H9 (cell line): ENCODE results near the gene REEP3. TPM values are rescaled to one million over a fixed set of nuclear protein-coding genes. Genes with fewer than 3 reads are reported as not detected.

Experiments
- DNase-seq: peaks from one replicate; pipeline ENCODE4 v3.0.0-alpha.2; 2017
- H2AFZ ChIP-seq: one replicate; pipeline ENCODE4 v1.6.1; 2013; ENCODE audit warnings: mild to moderate bottlenecking, low read length, control low read depth, moderate library complexity
- H2AK5ac ChIP-seq: 2 replicates; pipeline ENCODE4 v1.6.1; 2013; ENCODE audit warnings: low read length, control low read depth, mixed read lengths; ENCODE audit not compliant: insufficient read length
- H2BK120ac ChIP-seq: one replicate; pipeline ENCODE4 v1.6.1; 2013; ENCODE audit warnings: low read depth, mild to moderate bottlenecking, low read length, control low read depth, inconsistent platforms; ENCODE audit not compliant: poor library complexity, severe bottlenecking
- H2BK12ac ChIP-seq: 2 replicates; pipeline ENCODE4 v1.6.1; 2013; ENCODE audit warnings: low read length, control low read depth, mixed read lengths, low read depth; ENCODE audit not compliant: insufficient read length
- H2BK15ac ChIP-seq: 2 replicates; pipeline ENCODE4 v1.6.1; 2013; ENCODE audit warnings: low read depth, low read length, control low read depth
- H2BK20ac ChIP-seq: one replicate; pipeline ENCODE4 v1.6.1; 2013; ENCODE audit warnings: low read depth, mild to moderate bottlenecking, low read length, control low read depth, inconsistent platforms; ENCODE audit not compliant: poor library complexity, severe bottlenecking
- H2BK5ac ChIP-seq: 2 replicates; pipeline ENCODE4 v1.6.1; 2013; ENCODE audit warnings: low read length, control low read depth, mixed read lengths; ENCODE audit not compliant: insufficient read length
- H3K14ac ChIP-seq: 2 replicates; pipeline ENCODE4 v1.6.1; 2013; ENCODE audit warnings: low read length, control low read depth; ENCODE audit not compliant: insufficient read depth
- H3K18ac ChIP-seq: 2 replicates; pipeline ENCODE4 v1.6.1; 2013; ENCODE audit warnings: low read depth, mild to moderate bottlenecking, mixed read lengths, low read length, control low read depth; ENCODE audit not compliant: insufficient read length
- H3K23ac ChIP-seq: 2 replicates; pipeline ENCODE4 v1.6.1; 2013; ENCODE audit warnings: low read length, control low read depth, mixed read lengths, low read depth; ENCODE audit not compliant: insufficient read length
- H3K23me2 ChIP-seq: 2 replicates; pipeline ENCODE4 v1.6.1; 2013; ENCODE audit warnings: low read depth, mild to moderate bottlenecking, mixed read lengths, low read length, control low read depth; ENCODE audit not compliant: insufficient read length, poor library complexity, severe bottlenecking
- H3K27ac ChIP-seq: 2 replicates; pipeline ENCODE4 v1.5.1; 2013; ENCODE audit warnings: low read length, control low read depth, mixed read lengths, low read depth; ENCODE audit not compliant: insufficient read length
- H3K27me3 ChIP-seq: 2 replicates; pipeline ENCODE4 v1.6.1; 2013; ENCODE audit warnings: low read length, control low read depth, inconsistent platforms; ENCODE audit not compliant: insufficient read depth
- H3K4ac ChIP-seq: 2 replicates; pipeline ENCODE4 v1.6.1; 2013; ENCODE audit warnings: low read depth, mild to moderate bottlenecking, control low read depth, inconsistent platforms, low read length, moderate library complexity
- H3K4me1 ChIP-seq: 2 replicates; pipeline ENCODE4 v1.6.1; 2013; ENCODE audit warnings: low read length, control low read depth, inconsistent platforms; ENCODE audit not compliant: insufficient read depth
- H3K4me2 ChIP-seq: 2 replicates; pipeline ENCODE4 v1.6.1; 2013; ENCODE audit warnings: low read length, control low read depth, mixed read lengths; ENCODE audit not compliant: insufficient read length, insufficient read depth
- H3K56ac ChIP-seq: 2 replicates; pipeline ENCODE4 v1.6.1; 2013; ENCODE audit warnings: low read depth, mild to moderate bottlenecking, mixed read lengths, low read length, control low read depth; ENCODE audit not compliant: insufficient read length
- H3K79me1 ChIP-seq: 2 replicates; pipeline ENCODE4 v1.6.1; 2013; ENCODE audit warnings: low read depth, mild to moderate bottlenecking, moderate library complexity, low read length, control low read depth, inconsistent platforms; ENCODE audit not compliant: insufficient read depth, poor library complexity, severe bottlenecking
- H3K79me2 ChIP-seq: 2 replicates; pipeline ENCODE4 v1.6.1; 2013; ENCODE audit warnings: low read length, control low read depth, inconsistent platforms; ENCODE audit not compliant: insufficient read depth
- H3K9ac ChIP-seq: 2 replicates; pipeline ENCODE4 v1.6.1; 2013; ENCODE audit warnings: low read length, control low read depth, mixed read lengths; ENCODE audit not compliant: insufficient read length; ENCODE audit errors: extremely low read depth
- H3K9me3 ChIP-seq: one replicate; pipeline ENCODE4 v1.6.1; 2013; ENCODE audit warnings: low read depth, low read length, inconsistent platforms; ENCODE audit not compliant: control insufficient read depth
- H3T11ph ChIP-seq: one replicate; pipeline ENCODE4 v1.6.1; 2013; ENCODE audit warnings: mild to moderate bottlenecking, low read length, control low read depth, inconsistent platforms
- H4K20me1 ChIP-seq: one replicate; pipeline ENCODE4 v1.6.1; 2013; ENCODE audit not compliant: control insufficient read depth, insufficient read length, insufficient read depth
- H4K5ac ChIP-seq: 2 replicates; pipeline ENCODE4 v1.6.1; 2013; ENCODE audit warnings: low read depth, mild to moderate bottlenecking, mixed read lengths, low read length, control low read depth; ENCODE audit not compliant: insufficient read length
- H4K8ac ChIP-seq: replicated peaks from 2 replicates; pipeline ENCODE4 v1.6.1; 2013; ENCODE audit warnings: low read length, control low read depth, mixed read lengths, low read depth; ENCODE audit not compliant: insufficient read length
- H4K91ac ChIP-seq: 2 replicates; pipeline ENCODE4 v1.6.1; 2013; ENCODE audit warnings: low read depth, mild to moderate bottlenecking, moderate library complexity, mixed read lengths, low read length, control low read depth; ENCODE audit not compliant: insufficient read length
- H3K27ac Mint-ChIP-seq, 3 experiments: 2 replicates in 2 of 3; 3 replicates in 1 of 3; pipeline ENCODE4 v1.8.0; 2020 to 2021; ENCODE audit warnings: mixed read lengths in 3 of 3, mild to moderate bottlenecking in 1 of 3, moderate library complexity in 1 of 3
- H3K27me3 Mint-ChIP-seq: 2 replicates; pipeline ENCODE4 v1.8.0; 2021; ENCODE audit warnings: low read depth, mild to moderate bottlenecking, moderate library complexity, mixed read lengths
- H3K36me3 Mint-ChIP-seq, 3 experiments: 2 replicates in 2 of 3; 3 replicates in 1 of 3; pipeline ENCODE4 v1.8.0; 2020 to 2021; ENCODE audit warnings: low read depth in 3 of 3, mixed read lengths in 3 of 3; ENCODE audit not compliant: insufficient read depth in 1 of 3
- H3K4me1 Mint-ChIP-seq, 2 experiments: 2 replicates each; pipeline ENCODE4 v1.8.0; 2020; ENCODE audit warnings: mixed read lengths in 2 of 2
- H3K4me3 Mint-ChIP-seq, 2 experiments: 2 replicates in 1 of 2; 3 replicates in 1 of 2; pipeline ENCODE4 v1.8.0; 2020 to 2021; ENCODE audit warnings: mild to moderate bottlenecking in 2 of 2, mixed read lengths in 2 of 2, moderate library complexity in 1 of 2
- H3K9me3 Mint-ChIP-seq, 2 experiments: 2 replicates in 1 of 2; 3 replicates in 1 of 2; pipeline ENCODE4 v1.8.0; 2020; ENCODE audit warnings: mild to moderate bottlenecking in 2 of 2, mixed read lengths in 2 of 2, moderate library complexity in 1 of 2
- CTCF ChIP-seq: fragments of 200-600 bp; sonication (generic); conservative IDR thresholded peaks from 3 replicates; pipeline ENCODE4 v1.8.0; 2021; ENCODE audit warnings: antibody characterized with exemption, mild to moderate bottlenecking
- WGBS: extraction: QIAGEN DNeasy Blood & Tissue Kit; methylation state at CpG from one replicate; pipeline ENCODE4 v1.1.7; 2013; ENCODE audit warnings: missing lambda C conversion rate, low lambda C conversion rate, mixed read lengths; ENCODE audit not compliant: insufficient read length; ENCODE audit errors: extremely low coverage; 5-methylcytosine and 5-hydroxymethylcytosine counted together
- total RNA-seq: library from RNA; stranded (reverse); gene quantifications from 2 replicates; pipeline ENCODE4 v1.2.1, GENCODE V29; 2021

The REEP3 gene
- total RNA-seq, 1 experiment from 2014 or later: 21.4 TPM

- no peaks in the 10 kb centered on the region for H3K9me3 Mint-ChIP-seq
- peaks cover 2 to 7% (median 5%) of the 10 kb centered on the region in 3 experiments; a peak in 4 of 7 replicates for H3K36me3 Mint-ChIP-seq
- Histone ChIP-seq H2BK20ac (no peak overlapping the region), H3K79me1 (peaks cover 10% of the 10 kb centered on the region), H4K8ac (no peak overlapping the region), H3K14ac (no peak overlapping the region), H3K27ac (no peak overlapping the region), H2AK5ac (no peak overlapping the region), H3K4me1 (peaks cover 3% of the 10 kb centered on the region; the same call in 1 of the 2 replicates), H3K9me3 (no peaks in the 10 kb centered on the region), H4K91ac (no peak overlapping the region), H2AFZ (no peak overlapping the region), H3K56ac (no peak overlapping the region), H3K23me2 (no peaks in the 10 kb centered on the region), H3K23ac (no peak overlapping the region), H3K27me3 (no peaks in the 10 kb centered on the region), H3T11ph (no peak overlapping the region), H3K9ac (no peak overlapping the region), H2BK120ac (no peak overlapping the region), H3K79me2 (peaks cover 36% of the 10 kb centered on the region; the same call in 1 of the 2 replicates), H2BK15ac (no peak overlapping the region), H3K18ac (no peak overlapping the region), H4K5ac (no peak overlapping the region), H3K4me2 (peak overlapping the region; percentile 63), H2BK5ac (no peak overlapping the region), H4K20me1 (no peaks in the 10 kb centered on the region), H3K4ac (no peak overlapping the region), H2BK12ac (no peak overlapping the region)
- TF ChIP-seq CTCF: no peak
- peaks cover 46 to 51% of the 10 kb centered on the region in 2 experiments for H3K4me1 Mint-ChIP-seq
- peaks cover 4% of the 10 kb centered on the region; the same call in 1 of the 2 replicates for H3K27me3 Mint-ChIP-seq
- DNase-seq: no peak
- WGBS: no CpG with 5 or more reads among the region's 2 CpGs
- H3K27ac Mint-ChIP-seq: no peak overlapping the region
- H3K4me3 Mint-ChIP-seq: peak overlapping the region; percentile 83 to 87
Observed at GRCh38 chr10:63522995-63523394, 1.8 kb downstream of the REEP3 start.
